Neuronal stem cell (in vitro differentiated cells): ENCODE measurements around the gene ZIC4.

ENCODE experiments used
- DNase-seq: peaks from one replicate; pipeline ENCODE4 v3.0.0-alpha.2; 2013; ENCODE audit warnings: low spot score
- H2AFZ ChIP-seq: one replicate; pipeline ENCODE4 v1.6.1; 2013; ENCODE audit warnings: mild to moderate bottlenecking, low read length, inconsistent platforms
- H2AK5ac ChIP-seq: 2 replicates; pipeline ENCODE4 v1.6.1; 2013; ENCODE audit warnings: low read depth, mild to moderate bottlenecking, inconsistent platforms, low read length, moderate library complexity, mixed read lengths
- H2BK120ac ChIP-seq: 2 replicates; pipeline ENCODE4 v1.6.1; 2013; ENCODE audit warnings: low read depth, mild to moderate bottlenecking, inconsistent platforms, low read length, moderate library complexity, mixed read lengths
- H2BK12ac ChIP-seq: one replicate; pipeline ENCODE4 v1.6.1; 2013; ENCODE audit warnings: low read length, inconsistent platforms
- H2BK15ac ChIP-seq: 2 replicates; pipeline ENCODE4 v1.6.1; 2013; ENCODE audit warnings: mild to moderate bottlenecking, low read length, inconsistent platforms, mixed read lengths
- H2BK5ac ChIP-seq: one replicate; pipeline ENCODE4 v1.6.1; 2013; ENCODE audit warnings: inconsistent platforms, mild to moderate bottlenecking, low read length, moderate library complexity
- H3K14ac ChIP-seq: one replicate; pipeline ENCODE4 v1.6.1; 2013; ENCODE audit warnings: low read length, inconsistent platforms
- H3K18ac ChIP-seq: 2 replicates; pipeline ENCODE4 v1.6.1; 2013; ENCODE audit warnings: low read length, inconsistent platforms
- H3K23ac ChIP-seq: 2 replicates; pipeline ENCODE4 v1.6.1; 2013; ENCODE audit warnings: low read depth, mild to moderate bottlenecking, mixed read lengths, low read length, inconsistent platforms; ENCODE audit not compliant: poor library complexity
- H3K27ac ChIP-seq: replicated peaks from 3 replicates; pipeline ENCODE4 v1.5.1; 2013; ENCODE audit warnings: low read length, inconsistent platforms
- H3K27me3 ChIP-seq, 3 experiments: 2 replicates each; pipeline ENCODE4 v1.6.1; 2013; ENCODE audit warnings: low read length in 3 of 3, mild to moderate bottlenecking in 2 of 3, inconsistent platforms in 1 of 3, low read depth in 1 of 3, mixed read lengths in 1 of 3, moderate library complexity in 1 of 3; ENCODE audit not compliant: control insufficient read depth in 3 of 3, insufficient read depth in 3 of 3
- H3K36me3 ChIP-seq, 2 donors: replicated peaks in 1 of 2; 2 replicates each; pipeline ENCODE4 v1.6.1; 2013; ENCODE audit warnings: low read length in 2 of 2; ENCODE audit not compliant: control insufficient read depth in 2 of 2, insufficient read depth in 2 of 2
- H3K4ac ChIP-seq: 2 replicates; pipeline ENCODE4 v1.6.1; 2013; ENCODE audit warnings: inconsistent platforms, mild to moderate bottlenecking, low read length, moderate library complexity
- H3K4me1 ChIP-seq, 2 donors: 1 replicate in 1 of 2; 2 replicates in 1 of 2; pipeline ENCODE4 v1.6.1; 2013; ENCODE audit warnings: low read length in 2 of 2, low read depth in 1 of 2; ENCODE audit not compliant: control insufficient read depth in 2 of 2, insufficient read depth in 1 of 2
- H3K4me2 ChIP-seq: one replicate; pipeline ENCODE4 v1.6.1; 2013; ENCODE audit warnings: mild to moderate bottlenecking, low read length, inconsistent platforms; ENCODE audit not compliant: insufficient read depth, poor library complexity, severe bottlenecking
- H3K4me3 ChIP-seq, 2 donors: 2 replicates each; pipeline ENCODE4 v1.5.1; 2013; ENCODE audit warnings: low read length in 2 of 2, mild to moderate bottlenecking in 2 of 2, inconsistent platforms in 1 of 2, moderate library complexity in 1 of 2
- H3K79me1 ChIP-seq: one replicate; pipeline ENCODE4 v1.6.1; 2013; ENCODE audit warnings: low read depth, mild to moderate bottlenecking, inconsistent platforms, low read length, moderate library complexity
- H3K9ac ChIP-seq: one replicate; pipeline ENCODE4 v1.6.1; 2013; ENCODE audit warnings: mild to moderate bottlenecking, low read depth, low read length, inconsistent platforms; ENCODE audit not compliant: poor library complexity
- H3K9me3 ChIP-seq, 2 donors: replicated peaks in 1 of 2; 2 replicates each; pipeline versions ENCODE3 to v1.6.1; 2013; ENCODE audit warnings: low read length in 2 of 2, mild to moderate bottlenecking in 2 of 2, inconsistent platforms in 1 of 2, low read depth in 1 of 2, mixed read lengths in 1 of 2, moderate library complexity in 1 of 2; ENCODE audit not compliant: control insufficient read depth in 2 of 2, insufficient read depth in 1 of 2
- H4K8ac ChIP-seq: one replicate; pipeline ENCODE4 v1.6.1; 2013; ENCODE audit warnings: low read depth, mild to moderate bottlenecking, inconsistent platforms, low read length, moderate library complexity
- H4K91ac ChIP-seq: one replicate; pipeline ENCODE4 v1.6.1; 2013; ENCODE audit warnings: low read length, low read depth, mild to moderate bottlenecking, inconsistent platforms; ENCODE audit not compliant: poor library complexity
- WGBS, 2 donors: extraction: QIAGEN DNeasy Blood & Tissue Kit; methylation state at CpG; one replicate each; pipeline ENCODE4 v1.1.7; 2013; ENCODE audit warnings: missing lambda C conversion rate in 2 of 2, mixed read lengths in 1 of 2; ENCODE audit not compliant: insufficient read length in 2 of 2, insufficient replicate concordance in 1 of 2; ENCODE audit errors: extremely low coverage in 2 of 2; 5-methylcytosine and 5-hydroxymethylcytosine counted together

ZIC4 gene

GRCh38 chr3:147368151-147368550 lies 38.2 kb downstream of the ZIC4 start:
- peaks cover 13 to 98% (median 65%) of the 10 kb centered on the region in 3 experiments for H3K27me3 ChIP-seq
- no peaks in the 10 kb centered on the region for H3K79me1 ChIP-seq
- no peaks in the 10 kb centered on the region for H3K36me3 ChIP-seq
- H2BK12ac ChIP-seq, result no peak overlapping the region
- no peak overlapping the region for H4K8ac ChIP-seq
- H2AFZ ChIP-seq, result no peak overlapping the region
- H3K4me3 ChIP-seq, result no peak overlapping the region
- no peak overlapping the region for H3K9ac ChIP-seq
- no CpG with 5 or more reads among the region's 2 CpGs for WGBS, 2 donors
- peaks cover 0 to 2% of the 10 kb centered on the region in 2 donors for H3K9me3 ChIP-seq
- H3K14ac ChIP-seq, result no peak overlapping the region
- H2BK5ac ChIP-seq, result no peak overlapping the region
- H3K4me1 ChIP-seq, result peaks cover 1 to 11% of the 10 kb centered on the region in 2 donors
- H3K4ac ChIP-seq, result no peak overlapping the region
- H3K23ac ChIP-seq, result no peak overlapping the region
- H3K18ac ChIP-seq, result no peak overlapping the region
- H2BK15ac ChIP-seq, result no peak overlapping the region
- H3K27ac ChIP-seq, result no peak overlapping the region
- H3K4me2 ChIP-seq, result no peak overlapping the region
- H2BK120ac ChIP-seq, result no peak overlapping the region
- DNase-seq, result no peak
- H4K91ac ChIP-seq, result no peak overlapping the region
- no peak overlapping the region for H2AK5ac ChIP-seq

- no peak overlapping the region for H4K8ac ChIP-seq
- no peaks in the 10 kb centered on the region for H3K36me3 ChIP-seq
- no peak overlapping the region for H3K4me2 ChIP-seq
- peaks cover 9 to 98% (median 60%) of the 10 kb centered on the region in 3 experiments for H3K27me3 ChIP-seq
- H3K9ac ChIP-seq, result no peak overlapping the region
- no peak overlapping the region for H3K14ac ChIP-seq
- no peak overlapping the region for H3K27ac ChIP-seq
- no peaks in the 10 kb centered on the region for H3K79me1 ChIP-seq
- no peak overlapping the region for H3K23ac ChIP-seq
- H3K9me3 ChIP-seq, result peaks cover 0 to under 1% of the 10 kb centered on the region in 2 donors
- no peak overlapping the region for H4K91ac ChIP-seq
- no peak overlapping the region for H2BK120ac ChIP-seq
- no peak overlapping the region for H2BK15ac ChIP-seq
- no CpG with 5 or more reads among the region's 1 CpG for WGBS, 2 donors
- no peak overlapping the region for H2AFZ ChIP-seq
- peaks cover 1 to 11% of the 10 kb centered on the region in 2 donors for H3K4me1 ChIP-seq
- H2AK5ac ChIP-seq, result no peak overlapping the region
- no peak overlapping the region for H3K18ac ChIP-seq
- no peak overlapping the region for H2BK12ac ChIP-seq
- no peak for DNase-seq
- H3K4me3 ChIP-seq, result no peak overlapping the region
- H2BK5ac ChIP-seq, result no peak overlapping the region
- no peak overlapping the region for H3K4ac ChIP-seq
Measured at GRCh38 chr3:147367676-147368075, 38.7 kb downstream of the ZIC4 start.

- Histone ChIP-seq H3K27me3 (peaks cover 5 to 90% (median 50%) of the 10 kb centered on the region in 3 experiments), H4K8ac (no peak overlapping the region), H3K4me2 (no peak overlapping the region)
Measured at GRCh38 chr3:147365196-147366115, 40.9 kb downstream of the ZIC4 start.

GRCh38 chr3:147364771-147365170 lies 41.6 kb downstream of the ZIC4 start:
- no peak overlapping the region for H3K23ac ChIP-seq

More at GRCh38 chr3:147365196-147366115, 40.9 kb downstream of the ZIC4 start:
- H2AFZ ChIP-seq, result no peak overlapping the region
- no peak overlapping the region for H3K18ac ChIP-seq
- H3K23ac ChIP-seq, result no peak overlapping the region
- no peak overlapping the region for H4K91ac ChIP-seq
- H3K36me3 ChIP-seq, result no peaks in the 10 kb centered on the region
- H2BK5ac ChIP-seq, result no peak overlapping the region
- H3K9me3 ChIP-seq, result no peaks in the 10 kb centered on the region
- no peaks in the 10 kb centered on the region for H3K79me1 ChIP-seq
- no peak overlapping the region for H3K14ac ChIP-seq
- H2BK15ac ChIP-seq, result no peak overlapping the region
- WGBS, 2 donors, result no CpG with 5 or more reads among the region's 6 CpGs
- H3K4me3 ChIP-seq, result no peak overlapping the region
- H2BK120ac ChIP-seq, result no peak overlapping the region
- no peak overlapping the region for H3K4ac ChIP-seq
- no peak for DNase-seq
- H3K9ac ChIP-seq, result no peak overlapping the region
- no peak overlapping the region for H3K27ac ChIP-seq
- no peak overlapping the region for H2BK12ac ChIP-seq
- peaks cover 9 to 20% of the 10 kb centered on the region in 2 donors for H3K4me1 ChIP-seq
- no peak overlapping the region for H2AK5ac ChIP-seq

More at GRCh38 chr3:147364771-147365170, 41.6 kb downstream of the ZIC4 start:
- Histone ChIP-seq H3K36me3 (no peaks in the 10 kb centered on the region), H3K27ac (no peak overlapping the region), H3K9me3 (peaks cover 0 to 2% of the 10 kb centered on the region in 2 donors), H2BK15ac (no peak overlapping the region), H3K4me1 (peaks cover 10 to 23% of the 10 kb centered on the region in 2 donors), H3K4ac (no peak overlapping the region), H3K79me1 (no peaks in the 10 kb centered on the region), H3K4me3 (no peak overlapping the region), H2BK5ac (no peak overlapping the region), H3K14ac (no peak overlapping the region), H3K9ac (no peak overlapping the region), H3K18ac (no peak overlapping the region), H3K27me3 (peaks cover 3 to 90% (median 50%) of the 10 kb centered on the region in 3 experiments), H2BK120ac (no peak overlapping the region), H2BK12ac (no peak overlapping the region), H2AK5ac (no peak overlapping the region), H4K8ac (no peak overlapping the region), H2AFZ (no peak overlapping the region), H3K4me2 (no peak overlapping the region), H4K91ac (no peak overlapping the region)
- no peak for DNase-seq
- WGBS, 2 donors, result 100% methylated on average over 1 of the region's 1 CpG
